Neural cell (in vitro differentiated cells): ENCODE results near the gene GRID2IP. TPM values are rescaled to one million over a fixed set of nuclear protein-coding genes. Genes with fewer than 3 reads are reported as not detected.

Experiments
- H2AFZ ChIP-seq: fragments of 200-600, 300-800 bp; sonication (generic), shearing (Covaris generic); 2 replicates; pipeline ENCODE4 v1.6.0; 2014; ENCODE audit warnings: low read depth, mild to moderate bottlenecking, antibody characterized with exemption, low read length, moderate library complexity
- H3F3A ChIP-seq: fragments of 200-600 bp; shearing (Covaris generic); 2 replicates; pipeline ENCODE4 v1.6.1; 2016; ENCODE audit warnings: mild to moderate bottlenecking, moderate library complexity, mixed read lengths, antibody characterized with exemption, low read length; ENCODE audit not compliant: insufficient read depth, poor library complexity, severe bottlenecking
- H3K27ac ChIP-seq: fragments of 200-600, 300-800 bp; sonication (generic), shearing (Covaris generic); 2 replicates; pipeline ENCODE4 v1.5.1; 2014; ENCODE audit warnings: mild to moderate bottlenecking, low read length, moderate library complexity
- H3K27me3 ChIP-seq: fragments of 300-800, 200-600 bp; sonication (generic), shearing (Covaris generic); 2 replicates; pipeline ENCODE4 v1.6.0; 2014; ENCODE audit warnings: mild to moderate bottlenecking, low read depth, low read length, moderate library complexity; ENCODE audit not compliant: insufficient read depth
- H3K36me3 ChIP-seq: fragments of 300-800, 200-600 bp; sonication (generic), shearing (Covaris generic); 2 replicates; pipeline ENCODE4 v1.5.1; 2014; ENCODE audit warnings: mild to moderate bottlenecking, antibody characterized with exemption, low read length, moderate library complexity; ENCODE audit not compliant: insufficient read depth
- H3K4me2 ChIP-seq: fragments of 300-800, 200-600 bp; sonication (generic), shearing (Covaris generic); 2 replicates; pipeline ENCODE4 v1.6.0; 2014; ENCODE audit warnings: mild to moderate bottlenecking, low read length
- H3K4me3 ChIP-seq: fragments of 300-800, 200-600 bp; sonication (generic), shearing (Covaris generic); 2 replicates; pipeline ENCODE4 v1.5.1; 2014; ENCODE audit warnings: mild to moderate bottlenecking, low read length, moderate library complexity
- H3K79me2 ChIP-seq: fragments of 200-600 bp; shearing (Covaris generic); replicated peaks from 2 replicates; pipeline ENCODE4 v1.6.0; 2014; ENCODE audit warnings: mild to moderate bottlenecking, low read length, moderate library complexity; ENCODE audit not compliant: insufficient read depth
- H3K9ac ChIP-seq: fragments of 300-800, 200-600 bp; sonication (generic), shearing (Covaris generic); 2 replicates; pipeline ENCODE4 v1.6.1; 2016; ENCODE audit warnings: mild to moderate bottlenecking, low read length, mixed read lengths
- H3K9me2 ChIP-seq: fragments of 200-600 bp; shearing (Covaris generic); 2 replicates; pipeline ENCODE4 v1.6.1; 2016; ENCODE audit warnings: mild to moderate bottlenecking, low read length, mixed read lengths; ENCODE audit not compliant: insufficient read depth
- H3K9me3 ChIP-seq: fragments of 200-600, 300-800 bp; sonication (generic), shearing (Covaris generic); 2 replicates; pipeline ENCODE4 v1.6.1; 2016; ENCODE audit warnings: mild to moderate bottlenecking, mixed run types, low read length, moderate library complexity, mixed read lengths
- H4K20me1 ChIP-seq: fragments of 200-600 bp; shearing (Covaris generic); 2 replicates; pipeline ENCODE4 v1.6.1; 2016; ENCODE audit warnings: mild to moderate bottlenecking, mixed run types; ENCODE audit not compliant: insufficient read depth
- EP300 ChIP-seq: fragments of 450-650 bp; conservative IDR thresholded peaks from 2 replicates; pipeline ENCODE4 v1.6.1; 2014; ENCODE audit warnings: antibody characterized with exemption, mild to moderate bottlenecking, moderate library complexity; ENCODE audit not compliant: poor library complexity, severe bottlenecking
- EZH2 ChIP-seq: fragments of 200-600, 300-800 bp; shearing (Covaris generic), sonication (generic); IDR thresholded peaks from 2 replicates; pipeline ENCODE4 v1.6.1; 2014; ENCODE audit warnings: antibody characterized with exemption, low read length, borderline replicate concordance, mild to moderate bottlenecking; ENCODE audit not compliant: insufficient read depth, poor library complexity, severe bottlenecking
- MXI1 ChIP-seq: fragments of 450-650 bp; conservative IDR thresholded peaks from 2 replicates; pipeline ENCODE4 v1.6.1; 2014; ENCODE audit warnings: antibody characterized with exemption, mild to moderate bottlenecking; ENCODE audit not compliant: poor library complexity, severe bottlenecking
- POLR2AphosphoS5 ChIP-seq: IDR thresholded peaks from 2 replicates; pipeline ENCODE4 v1.6.1; 2012
- RAD21 ChIP-seq: fragments of 450-650 bp; conservative IDR thresholded peaks from 2 replicates; pipeline ENCODE4 v1.6.1; 2014; ENCODE audit warnings: antibody characterized with exemption, mild to moderate bottlenecking, moderate library complexity
- SMC3 ChIP-seq: fragments of 450-650 bp; conservative IDR thresholded peaks from 2 replicates; pipeline ENCODE4 v1.6.1; 2014; ENCODE audit warnings: antibody characterized with exemption, mild to moderate bottlenecking, moderate library complexity; ENCODE audit not compliant: poor library complexity
- TAF1 ChIP-seq: IDR thresholded peaks from 2 replicates; pipeline ENCODE4 v1.6.1; 2012; ENCODE audit warnings: low read depth
- polyA plus RNA-seq: library from polyadenylated mRNA; depleted of rRNA; stranded (reverse); fragments of >200 nt; gene quantifications from 2 replicates; pipeline ENCODE4 v1.2.3, GENCODE V29; 2014
- TF ChIP-seq, protein P1 (sequence below): fragments of 450-650 bp; IDR thresholded peaks from 2 replicates; pipeline ENCODE4 v1.5.1; 2014; ENCODE audit warnings: antibody characterized with exemption, mild to moderate bottlenecking, moderate library complexity; ENCODE audit not compliant: poor library complexity, severe bottlenecking
- TF ChIP-seq, protein P2 (sequence below): IDR thresholded peaks from 2 replicates; pipeline ENCODE4 v1.6.1; 2012; ENCODE audit warnings: borderline replicate concordance

Gene GRID2IP
- polyA plus RNA-seq, 1 donor from 2014 or later = 0.32 TPM

DNA sequence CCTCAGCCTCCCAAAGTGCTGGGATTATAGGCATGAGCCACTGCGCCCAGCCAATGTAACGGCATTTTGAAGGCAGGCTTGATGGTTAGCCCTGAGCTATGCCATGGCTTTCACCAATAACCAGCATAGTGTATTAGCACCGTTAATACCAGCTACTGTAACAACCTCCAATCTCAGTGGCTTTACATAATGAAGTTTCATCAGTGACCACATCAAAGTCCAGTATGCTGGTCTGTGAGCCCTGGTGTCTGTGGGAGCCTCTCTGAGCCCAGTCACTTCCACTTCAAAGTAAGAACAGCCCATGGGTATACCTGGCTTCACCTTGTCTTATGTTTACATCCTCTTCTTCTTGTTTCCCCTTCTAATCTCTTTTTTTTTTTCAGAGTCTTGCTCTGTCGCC is 14.4 kb upstream of the GRID2IP start:
- no peaks in the 10 kb centered on the region for H4K20me1 ChIP-seq
- no peaks in the 10 kb centered on the region for H3K36me3 ChIP-seq
- H3K79me2 ChIP-seq = no peaks in the 10 kb centered on the region
- no peak overlapping the region for H3K9ac ChIP-seq
- no peaks in the 10 kb centered on the region for H3K9me3 ChIP-seq
- TF ChIP-seq POLR2AphosphoS5 (no peak), EZH2 (no peak), TAF1 (no peak), EP300 (no peak), MXI1 (no peak), RAD21 (no peak), SMC3 (no peak)
- TF ChIP-seq, protein P1, sequence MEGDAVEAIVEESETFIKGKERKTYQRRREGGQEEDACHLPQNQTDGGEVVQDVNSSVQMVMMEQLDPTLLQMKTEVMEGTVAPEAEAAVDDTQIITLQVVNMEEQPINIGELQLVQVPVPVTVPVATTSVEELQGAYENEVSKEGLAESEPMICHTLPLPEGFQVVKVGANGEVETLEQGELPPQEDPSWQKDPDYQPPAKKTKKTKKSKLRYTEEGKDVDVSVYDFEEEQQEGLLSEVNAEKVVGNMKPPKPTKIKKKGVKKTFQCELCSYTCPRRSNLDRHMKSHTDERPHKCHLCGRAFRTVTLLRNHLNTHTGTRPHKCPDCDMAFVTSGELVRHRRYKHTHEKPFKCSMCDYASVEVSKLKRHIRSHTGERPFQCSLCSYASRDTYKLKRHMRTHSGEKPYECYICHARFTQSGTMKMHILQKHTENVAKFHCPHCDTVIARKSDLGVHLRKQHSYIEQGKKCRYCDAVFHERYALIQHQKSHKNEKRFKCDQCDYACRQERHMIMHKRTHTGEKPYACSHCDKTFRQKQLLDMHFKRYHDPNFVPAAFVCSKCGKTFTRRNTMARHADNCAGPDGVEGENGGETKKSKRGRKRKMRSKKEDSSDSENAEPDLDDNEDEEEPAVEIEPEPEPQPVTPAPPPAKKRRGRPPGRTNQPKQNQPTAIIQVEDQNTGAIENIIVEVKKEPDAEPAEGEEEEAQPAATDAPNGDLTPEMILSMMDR = no peak
- TF ChIP-seq, protein P2, sequence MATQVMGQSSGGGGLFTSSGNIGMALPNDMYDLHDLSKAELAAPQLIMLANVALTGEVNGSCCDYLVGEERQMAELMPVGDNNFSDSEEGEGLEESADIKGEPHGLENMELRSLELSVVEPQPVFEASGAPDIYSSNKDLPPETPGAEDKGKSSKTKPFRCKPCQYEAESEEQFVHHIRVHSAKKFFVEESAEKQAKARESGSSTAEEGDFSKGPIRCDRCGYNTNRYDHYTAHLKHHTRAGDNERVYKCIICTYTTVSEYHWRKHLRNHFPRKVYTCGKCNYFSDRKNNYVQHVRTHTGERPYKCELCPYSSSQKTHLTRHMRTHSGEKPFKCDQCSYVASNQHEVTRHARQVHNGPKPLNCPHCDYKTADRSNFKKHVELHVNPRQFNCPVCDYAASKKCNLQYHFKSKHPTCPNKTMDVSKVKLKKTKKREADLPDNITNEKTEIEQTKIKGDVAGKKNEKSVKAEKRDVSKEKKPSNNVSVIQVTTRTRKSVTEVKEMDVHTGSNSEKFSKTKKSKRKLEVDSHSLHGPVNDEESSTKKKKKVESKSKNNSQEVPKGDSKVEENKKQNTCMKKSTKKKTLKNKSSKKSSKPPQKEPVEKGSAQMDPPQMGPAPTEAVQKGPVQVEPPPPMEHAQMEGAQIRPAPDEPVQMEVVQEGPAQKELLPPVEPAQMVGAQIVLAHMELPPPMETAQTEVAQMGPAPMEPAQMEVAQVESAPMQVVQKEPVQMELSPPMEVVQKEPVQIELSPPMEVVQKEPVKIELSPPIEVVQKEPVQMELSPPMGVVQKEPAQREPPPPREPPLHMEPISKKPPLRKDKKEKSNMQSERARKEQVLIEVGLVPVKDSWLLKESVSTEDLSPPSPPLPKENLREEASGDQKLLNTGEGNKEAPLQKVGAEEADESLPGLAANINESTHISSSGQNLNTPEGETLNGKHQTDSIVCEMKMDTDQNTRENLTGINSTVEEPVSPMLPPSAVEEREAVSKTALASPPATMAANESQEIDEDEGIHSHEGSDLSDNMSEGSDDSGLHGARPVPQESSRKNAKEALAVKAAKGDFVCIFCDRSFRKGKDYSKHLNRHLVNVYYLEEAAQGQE = no peak
- no peak overlapping the region for H2AFZ ChIP-seq
- no peak overlapping the region for H3K4me2 ChIP-seq
- no peaks in the 10 kb centered on the region for H3K9me2 ChIP-seq
- no peaks in the 10 kb centered on the region for H3K27me3 ChIP-seq
- H3F3A ChIP-seq = no peaks in the 10 kb centered on the region
- no peak overlapping the region for H3K4me3 ChIP-seq
- no peak overlapping the region for H3K27ac ChIP-seq

DNA sequence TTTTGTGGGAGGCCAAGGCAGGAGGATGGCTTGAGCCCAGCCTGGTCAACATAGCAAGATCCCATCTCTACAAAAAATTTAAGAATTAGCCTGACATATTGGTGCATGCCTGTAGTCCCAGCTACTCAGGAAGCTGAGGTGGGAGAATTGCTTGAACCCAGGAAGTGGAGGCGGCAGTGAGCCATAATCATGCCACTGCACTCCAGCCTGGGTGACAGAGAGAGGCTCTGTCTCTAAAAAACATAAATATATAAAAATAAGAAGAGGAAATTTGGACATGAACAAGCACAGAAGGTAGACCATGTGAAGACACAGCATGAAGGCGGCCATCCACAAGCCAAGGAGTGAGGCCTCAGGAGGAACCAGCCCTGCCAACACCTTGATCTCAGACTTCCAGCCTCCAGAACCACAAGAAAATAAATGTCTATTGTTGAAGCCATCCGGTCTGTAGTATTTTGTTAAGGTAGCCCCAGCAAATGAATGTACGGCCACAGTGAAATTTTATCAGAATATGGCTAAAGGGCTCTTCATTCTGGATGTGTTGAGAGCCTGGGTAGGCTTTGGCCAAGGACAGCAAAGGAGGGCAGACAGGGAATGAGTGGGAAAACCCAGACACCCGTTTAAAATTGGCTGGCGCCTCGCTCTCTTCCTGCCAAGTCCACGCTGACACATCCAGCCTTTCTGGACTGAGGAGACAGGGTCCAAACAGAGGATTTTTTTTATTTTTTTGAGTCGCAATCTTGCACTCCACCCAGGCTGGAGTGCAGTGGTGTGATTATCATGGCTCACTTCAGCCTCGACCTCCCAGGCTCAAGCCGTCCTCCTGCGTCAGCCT is 12.9 kb upstream of the GRID2IP start:
- Histone ChIP-seq H3K9ac (no peak overlapping the region), H3K4me2 (no peak overlapping the region), H3K79me2 (no peaks in the 10 kb centered on the region), H3K27me3 (no peaks in the 10 kb centered on the region), H3K9me3 (no peaks in the 10 kb centered on the region), H3F3A (no peaks in the 10 kb centered on the region), H4K20me1 (no peaks in the 10 kb centered on the region), H3K4me3 (no peak overlapping the region), H3K36me3 (no peaks in the 10 kb centered on the region), H3K9me2 (no peaks in the 10 kb centered on the region), H2AFZ (no peak overlapping the region), H3K27ac (no peak overlapping the region)
- TF ChIP-seq RAD21 (no peak), EP300 (no peak), POLR2AphosphoS5 (no peak), MXI1 (no peak), EZH2 (no peak), TAF1 (no peak)
- TF ChIP-seq, protein P1 = no peak
- TF ChIP-seq, protein P2 = no peak
